ENCODE measurements around the gene ESYT2. TPM values are rescaled to one million over a fixed set of nuclear protein-coding genes. Genes with fewer than 3 reads are reported as not detected.

Gene ESYT2
- total and polyA plus RNA-seq, 2 of the 4 experiments (the other 2 are of a cell fraction) = 26.7 to 69.9 TPM

DNA sequence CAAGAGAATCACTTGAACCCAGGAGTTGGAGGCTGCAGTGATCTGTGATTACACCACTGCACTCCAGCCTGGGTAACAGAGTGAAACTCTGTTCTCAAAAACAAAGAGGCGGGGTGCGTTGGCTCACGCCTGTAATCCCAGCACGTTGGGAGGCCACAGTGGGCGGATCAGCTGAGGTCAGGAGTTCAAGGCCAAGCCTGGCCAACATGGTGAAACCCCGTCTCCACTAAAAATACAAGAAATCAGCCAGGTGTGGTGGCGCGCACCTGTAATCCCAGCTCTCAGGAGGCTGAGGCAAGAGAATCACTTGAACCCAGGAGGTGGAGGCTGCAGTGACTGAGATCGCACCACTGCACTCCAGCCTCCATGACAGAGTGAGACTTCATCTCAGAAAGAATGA lies 82.4 kb downstream of the ESYT2 start:
- Histone ChIP-seq H3K4me2 (ENCODE audit: low read depth, low read length) (no peak overlapping the region), H3K14ac (replicated peaks; ENCODE audit: low read depth, low read length) (no peak overlapping the region), H3K4ac (ENCODE audit: low read depth, low read length) (no peak overlapping the region), H3K4me3 (ENCODE audit: insufficient read depth, low read depth, low read length) (no peak overlapping the region), H3K79me1 (ENCODE audit: low read depth in 1 of 2, low read length in 2 of 2) (no peaks in the 10 kb centered on the region; a peak in 2 of 4 replicates), H4K20me1 (ENCODE audit: insufficient read depth, low read length) (no peaks in the 10 kb centered on the region; the same call in 1 of the 2 replicates), H4K91ac (ENCODE audit: insufficient read depth, low read depth, low read length) (no peak overlapping the region), H3K23ac (ENCODE audit: low read depth, low read length) (no peak overlapping the region), H3K9ac (ENCODE audit: low read depth, low read length) (no peak overlapping the region), H2BK15ac (ENCODE audit: low read depth, low read length) (no peak overlapping the region), H3K36me3 (ENCODE audit: control insufficient read depth, insufficient read depth, low read length) (peaks cover 41% of the 10 kb centered on the region), H3K27me3 (ENCODE audit: control insufficient read depth, insufficient read depth, low read length) (no peaks in the 10 kb centered on the region), H2BK120ac (ENCODE audit: low read depth, low read length) (no peak overlapping the region), H2BK20ac (ENCODE audit: low read depth, low read length) (no peak overlapping the region), H2AK9ac (replicated peaks; ENCODE audit: low read depth, low read length, poor library complexity) (no peak overlapping the region), H3K9me1 (ENCODE audit: insufficient read depth, low read length) (peaks cover 4% of the 10 kb centered on the region; the same call in 1 of the 2 replicates), H3K4me1 (ENCODE audit: control insufficient read depth, insufficient read depth, low read length) (no peaks in the 10 kb centered on the region), H3K56ac (ENCODE audit: extremely low read depth, insufficient read depth, low read length) (no peak overlapping the region), H2AK5ac (ENCODE audit: low read depth, low read length) (no peak overlapping the region), H2BK5ac (ENCODE audit: low read depth, low read length, poor library complexity, severe bottlenecking) (no peak overlapping the region), H4K8ac (ENCODE audit: low read depth in 2 of 2, low read length in 2 of 2) (no peak overlapping the region), H2AFZ (replicated peaks; ENCODE audit: low read length, poor library complexity) (no peak overlapping the region), H3K18ac (ENCODE audit: low read depth, low read length) (no peak overlapping the region), H3K9me3 (ENCODE audit: control insufficient read depth, insufficient read depth, low read length) (no peaks in the 10 kb centered on the region), H3K27ac (ENCODE audit: insufficient read depth, low read length) (no peak overlapping the region), H4K5ac (ENCODE audit: low read depth, low read length) (no peak overlapping the region)
- dilution Hi-C loops (cut with HindIII; ENCODE audit: low sequenced_read_pairs, unreplicated experiment) = no loop called here
- no TSS peak for BruUV-seq (replicated peaks)
- intact Hi-C loops (cut with micrococcal nuclease) = no loop called here
- DNase-seq (no peak), ATAC-seq (ENCODE audit: low read depth) (no peak)
- 96% methylated on average over 6 of the region's 9 CpGs; no CpG with 5 or more reads in 1 of the 2 experiments for WGBS, 2 experiments (ENCODE audit: extremely low coverage in 2 of 2, insufficient read length in 1 of 2)
- ChIA-PET POLR2A (ENCODE audit: unreplicated experiment) (no interaction called here), CTCF (no interaction called here)
- in situ Hi-C loops (cut with MboI; ENCODE audit: low sequenced_read_pairs) = no loop called here
- TF ChIP-seq CEBPB (IDR thresholded peaks at IDR 0.05; ENCODE audit: low read depth, low read length) (no peak), MAZ (IDR thresholded peaks at IDR 0.05; ENCODE audit: borderline replicate concordance, low read depth, low read length) (no peak), RFX5 (IDR thresholded peaks at IDR 0.05; ENCODE audit: low read depth, low read length) (no peak), FOS (IDR thresholded peaks at IDR 0.05; ENCODE audit: low read depth, low read length) (no peak), MAFK (IDR thresholded peaks at IDR 0.05; ENCODE audit: low read depth, low read length) (no peak), SMC3 (IDR thresholded peaks at IDR 0.05; ENCODE audit: low read depth, low read length) (no peak), MXI1 (IDR thresholded peaks at IDR 0.05; ENCODE audit: borderline replicate concordance, low read depth, low read length) (no peak)
- TF ChIP-seq, protein P1, sequence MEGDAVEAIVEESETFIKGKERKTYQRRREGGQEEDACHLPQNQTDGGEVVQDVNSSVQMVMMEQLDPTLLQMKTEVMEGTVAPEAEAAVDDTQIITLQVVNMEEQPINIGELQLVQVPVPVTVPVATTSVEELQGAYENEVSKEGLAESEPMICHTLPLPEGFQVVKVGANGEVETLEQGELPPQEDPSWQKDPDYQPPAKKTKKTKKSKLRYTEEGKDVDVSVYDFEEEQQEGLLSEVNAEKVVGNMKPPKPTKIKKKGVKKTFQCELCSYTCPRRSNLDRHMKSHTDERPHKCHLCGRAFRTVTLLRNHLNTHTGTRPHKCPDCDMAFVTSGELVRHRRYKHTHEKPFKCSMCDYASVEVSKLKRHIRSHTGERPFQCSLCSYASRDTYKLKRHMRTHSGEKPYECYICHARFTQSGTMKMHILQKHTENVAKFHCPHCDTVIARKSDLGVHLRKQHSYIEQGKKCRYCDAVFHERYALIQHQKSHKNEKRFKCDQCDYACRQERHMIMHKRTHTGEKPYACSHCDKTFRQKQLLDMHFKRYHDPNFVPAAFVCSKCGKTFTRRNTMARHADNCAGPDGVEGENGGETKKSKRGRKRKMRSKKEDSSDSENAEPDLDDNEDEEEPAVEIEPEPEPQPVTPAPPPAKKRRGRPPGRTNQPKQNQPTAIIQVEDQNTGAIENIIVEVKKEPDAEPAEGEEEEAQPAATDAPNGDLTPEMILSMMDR (conservative IDR thresholded peaks at IDR 0.05; ENCODE audit: low read depth, low read length) = no peak
